GM18498 (cell line): ENCODE data around the gene KLF13.

Experiments
- ATAC-seq: cut with Tn5 transposase; IDR thresholded peaks from one replicate; pipeline ENCODE4 v1.9.1; 2021; ENCODE audit warnings: mild to moderate bottlenecking, moderate library complexity; ENCODE audit not compliant: unreplicated experiment

The KLF13 gene

GRCh38 chr15:31314380-31314779 is 12.3 kb upstream of the KLF13 start:
- no peak for ATAC-seq

- ATAC-seq = no peak
Observed at GRCh38 chr15:31316135-31316795, 10.4 kb upstream of the KLF13 start.

GRCh38 chr15:31317017-31317416 is 9.6 kb upstream of the KLF13 start:
- ATAC-seq = no peak

- no peak for ATAC-seq
Observed at GRCh38 chr15:31317421-31318327, 9.0 kb upstream of the KLF13 start.

GRCh38 chr15:31318429-31318828 is 8.2 kb upstream of the KLF13 start:
- ATAC-seq = no peak

- ATAC-seq = no peak
Observed at GRCh38 chr15:31320022-31320421, 6.6 kb upstream of the KLF13 start.

GRCh38 chr15:31321418-31321817 is 5.2 kb upstream of the KLF13 start:
- ATAC-seq = no peak

GRCh38 chr15:31322504-31322903 is 4.1 kb upstream of the KLF13 start:
- ATAC-seq = no peak

- no peak for ATAC-seq
Observed at GRCh38 chr15:31323627-31324026, 3.0 kb upstream of the KLF13 start.

- ATAC-seq = no peak
Observed at GRCh38 chr15:31324186-31324585, 2.4 kb upstream of the KLF13 start.

- ATAC-seq = no peak
Observed at GRCh38 chr15:31324806-31325594, 1.6 kb upstream of the KLF13 start.

GRCh38 chr15:31325595-31326155 is 960 bp upstream of the KLF13 start:
- ATAC-seq = peak; percentile 4

- peak; percentile 21 for ATAC-seq
Observed at GRCh38 chr15:31326875-31327668, 437 bp downstream of the KLF13 start.

- peak; percentile 14 for ATAC-seq
Observed at GRCh38 chr15:31327669-31328427, 1.2 kb downstream of the KLF13 start.

GRCh38 chr15:31328428-31328968 is 1.9 kb downstream of the KLF13 start:
- ATAC-seq = peak; percentile 5

GRCh38 chr15:31328969-31329639 is 2.5 kb downstream of the KLF13 start:
- ATAC-seq = no peak

GRCh38 chr15:31329640-31330010 is 3.0 kb downstream of the KLF13 start:
- no peak for ATAC-seq

- ATAC-seq = no peak
Observed at GRCh38 chr15:31330111-31330785, 3.6 kb downstream of the KLF13 start.
